Activated CD8-positive, alpha-beta memory T cell treated with anti-CD3 and anti-CD28 coated beads for 4 hours (primary cell): ENCODE measurements around the gene DYRK3.

Source experiments
- DNase-seq, 2 donors: peaks; one replicate each; pipeline ENCODE4 v3.0.0-alpha.2; 2020; ENCODE audit warnings: low read depth in 2 of 2

Gene DYRK3

GRCh38 chr1:206684003-206684402 is 48.7 kb downstream of the DYRK3 start:
- DNase-seq, result no peak

- DNase-seq, result peak; percentile 56 to 62
Measured at GRCh38 chr1:206684478-206685333, 49.4 kb downstream of the DYRK3 start, which contains the start of gene MAPKAPK2. Gene MAPKAPK2, plus strand, starts transcription at chr1:206684905. Its CDS starts 325 bp downstream, at chr1:206685230.

GRCh38 chr1:206685334-206685768 is 50.0 kb downstream of the DYRK3 start:
- DNase-seq, result no peak

- DNase-seq, result no peak
Measured at GRCh38 chr1:206685769-206686477, 50.6 kb downstream of the DYRK3 start.

GRCh38 chr1:206686478-206687249 is 51.3 kb downstream of the DYRK3 start:
- DNase-seq, result no peak

GRCh38 chr1:206687251-206687914 is 52.0 kb downstream of the DYRK3 start:
- DNase-seq, result no peak

- DNase-seq, result no peak
Measured at GRCh38 chr1:206687915-206688442, 52.6 kb downstream of the DYRK3 start.

- DNase-seq, result no peak
Measured at GRCh38 chr1:206690516-206690915, 55.2 kb downstream of the DYRK3 start.

- DNase-seq, result no peak
Measured at GRCh38 chr1:206691604-206692003, 56.3 kb downstream of the DYRK3 start.

GRCh38 chr1:206693029-206693428 is 57.7 kb downstream of the DYRK3 start:
- DNase-seq, result no peak

GRCh38 chr1:206693592-206693991 is 58.3 kb downstream of the DYRK3 start:
- no peak for DNase-seq

- no peak for DNase-seq
Measured at GRCh38 chr1:206694171-206695124, 59.1 kb downstream of the DYRK3 start.

- no peak for DNase-seq
Measured at GRCh38 chr1:206695733-206696132, 60.4 kb downstream of the DYRK3 start.

- no peak for DNase-seq
Measured at GRCh38 chr1:206696812-206697585, 61.7 kb downstream of the DYRK3 start.

- DNase-seq, result no peak
Measured at GRCh38 chr1:206698011-206698410, 62.7 kb downstream of the DYRK3 start.
